T-helper 2 cell (primary cell): Measurements from ENCODE around the gene MAMDC2.

ENCODE experiments used
- DNase-seq, 5 experiments: peaks; one replicate each; pipeline versions ENCODE4 v3.0.0 to v3.0.0-alpha.2; 2012 to 2022

Gene MAMDC2

DNA sequence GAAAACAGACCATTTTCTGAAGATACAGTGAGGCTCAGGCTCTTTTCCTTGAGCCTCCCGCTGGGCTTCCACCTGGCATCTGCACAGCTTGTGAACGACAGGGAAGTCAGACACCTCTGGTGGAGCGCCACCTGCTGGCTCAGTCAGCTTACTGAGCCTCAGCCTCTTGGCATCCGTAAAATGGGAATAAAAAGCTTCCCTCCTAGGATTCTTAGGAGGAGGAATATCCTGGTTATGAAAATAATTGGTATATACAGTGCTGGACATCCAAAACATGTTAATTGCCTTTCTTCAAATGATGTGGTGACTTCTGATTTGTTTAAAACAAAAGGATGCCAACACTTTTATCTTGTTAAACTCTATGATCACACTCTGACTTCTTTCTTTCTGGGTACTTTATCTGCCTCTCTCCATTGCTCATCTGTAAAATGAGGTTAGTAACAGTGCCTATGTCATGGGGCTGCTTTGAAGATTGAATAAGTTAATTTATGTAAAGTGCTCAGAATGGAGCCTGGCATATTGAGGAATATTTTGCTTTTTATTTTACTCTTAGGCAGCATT lies 67.5 kb downstream of the MAMDC2 start:
- DNase-seq = peak in 4 of 5 experiments; percentile 10 to 38 (median 30)

DNA sequence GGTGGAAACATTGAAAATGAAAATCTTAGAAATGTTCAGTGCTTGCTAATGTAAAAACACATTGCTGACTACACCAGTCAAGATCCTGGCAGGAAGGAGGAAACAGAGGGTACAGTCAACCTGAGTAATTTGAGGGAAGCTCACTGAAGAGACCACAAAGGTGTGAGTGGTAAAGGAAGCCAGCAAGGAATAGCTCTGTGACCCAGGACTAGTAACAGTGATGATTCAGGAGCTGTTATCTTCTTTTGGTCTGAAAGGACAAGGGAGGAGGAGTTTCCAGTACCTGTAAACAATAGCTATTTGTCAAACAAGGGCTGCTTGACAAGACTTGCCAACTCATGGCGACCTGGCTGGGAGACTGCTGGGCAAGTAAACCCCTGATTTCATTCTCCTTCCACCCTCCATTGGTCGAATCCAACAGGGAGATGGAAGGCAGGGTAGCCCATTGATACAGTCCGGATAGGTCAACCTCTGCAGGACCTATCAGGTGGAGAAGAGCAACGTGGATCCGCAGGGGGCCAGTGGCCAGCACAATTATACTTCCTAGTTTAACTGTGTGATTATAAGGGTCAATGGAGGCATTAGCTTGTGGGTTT lies 68.1 kb downstream of the MAMDC2 start:
- no peak for DNase-seq

DNA sequence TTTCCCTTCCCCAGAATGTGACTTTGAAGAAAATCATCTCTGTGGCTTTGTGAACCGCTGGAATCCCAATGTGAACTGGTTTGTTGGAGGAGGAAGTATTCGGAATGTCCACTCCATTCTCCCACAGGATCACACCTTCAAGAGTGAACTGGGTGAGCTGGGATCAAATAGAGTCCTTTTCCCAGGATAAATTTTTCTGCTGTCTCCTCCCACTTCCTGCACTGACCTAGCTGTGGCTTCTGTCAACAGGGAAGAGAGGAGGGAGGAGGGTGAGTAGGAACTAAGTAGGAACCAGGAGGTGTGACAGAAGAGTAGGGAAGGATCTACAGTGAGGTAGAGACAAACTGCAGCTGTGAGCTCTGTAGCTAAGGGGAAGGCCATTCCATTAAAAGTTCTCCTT lies 69.3 kb downstream of the MAMDC2 start:
- DNase-seq = no peak

DNA sequence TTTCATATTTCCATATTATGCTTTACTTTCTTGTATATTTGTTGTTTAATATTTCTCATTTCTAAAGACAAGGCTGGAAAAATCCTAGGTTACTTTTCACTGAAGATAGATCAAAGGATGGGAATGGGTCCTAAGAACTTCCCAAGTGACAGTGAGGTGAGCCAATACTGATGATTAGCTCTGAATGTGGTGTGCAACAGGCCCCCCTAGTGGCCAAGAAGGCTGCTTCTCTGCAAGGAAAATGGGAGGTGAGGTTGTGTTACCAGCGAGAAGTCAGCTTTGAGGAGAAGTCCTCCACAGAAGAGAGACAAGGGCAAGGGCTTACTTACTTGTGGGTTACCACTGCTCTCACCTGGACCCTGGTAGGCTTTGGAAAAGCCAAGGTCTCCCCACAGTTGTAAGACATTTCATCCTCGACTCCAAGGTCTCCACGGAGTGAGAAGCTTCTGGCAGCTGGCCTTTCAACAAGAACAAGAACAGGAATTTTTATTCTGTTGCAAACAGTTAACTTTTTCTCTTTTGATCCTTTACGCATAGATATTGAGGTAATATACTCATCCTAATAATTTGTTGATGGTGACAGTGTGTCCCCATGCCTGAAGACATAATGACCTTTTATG lies 69.9 kb downstream of the MAMDC2 start:
- peak in 1 of 5 experiments; percentile 36 for DNase-seq

DNA sequence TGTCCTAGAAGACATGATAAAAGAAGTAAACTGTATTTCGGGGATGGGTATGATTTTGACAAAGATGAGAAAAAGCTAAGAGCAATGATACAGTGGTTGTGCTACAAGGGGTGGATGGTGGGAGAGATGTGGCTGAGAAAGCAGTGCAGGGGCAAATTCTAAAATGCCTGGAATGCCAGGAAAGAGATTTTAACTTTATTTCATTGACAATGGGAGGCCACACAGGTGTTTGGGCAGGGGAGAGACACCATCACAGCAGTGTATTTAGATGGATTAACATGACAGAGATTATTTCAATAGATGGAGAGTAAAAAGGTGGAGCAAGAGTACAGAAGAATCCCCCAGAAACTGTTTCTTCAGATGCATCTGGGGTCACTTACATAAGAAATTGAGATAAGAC lies 71.2 kb downstream of the MAMDC2 start:
- DNase-seq = no peak

DNA sequence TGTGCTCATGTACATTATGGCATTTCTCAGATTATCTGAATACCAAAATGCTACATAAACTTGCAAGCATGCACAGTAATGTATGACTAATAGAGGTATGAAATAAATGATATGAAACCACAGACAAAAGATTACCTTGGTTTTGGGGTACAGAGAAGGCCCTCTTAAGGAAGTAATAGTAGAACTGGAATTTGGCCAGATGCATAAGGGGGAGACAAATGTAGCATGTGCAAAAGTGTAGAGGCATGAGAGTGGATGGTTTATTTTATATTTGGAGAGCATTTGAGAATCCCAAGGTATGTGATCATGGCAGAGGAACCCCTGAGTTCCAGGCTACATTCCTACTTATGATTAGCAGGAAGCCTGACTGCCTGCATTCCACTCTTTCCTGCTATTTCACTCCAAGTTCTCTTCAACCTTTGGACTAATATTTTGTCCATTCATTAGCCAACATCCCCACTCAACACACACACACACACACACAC lies 74.2 kb downstream of the MAMDC2 start:
- DNase-seq = no peak

GRCh38 chr9:70119786-70120185 lies 76.1 kb downstream of the MAMDC2 start:
- no peak for DNase-seq

DNA sequence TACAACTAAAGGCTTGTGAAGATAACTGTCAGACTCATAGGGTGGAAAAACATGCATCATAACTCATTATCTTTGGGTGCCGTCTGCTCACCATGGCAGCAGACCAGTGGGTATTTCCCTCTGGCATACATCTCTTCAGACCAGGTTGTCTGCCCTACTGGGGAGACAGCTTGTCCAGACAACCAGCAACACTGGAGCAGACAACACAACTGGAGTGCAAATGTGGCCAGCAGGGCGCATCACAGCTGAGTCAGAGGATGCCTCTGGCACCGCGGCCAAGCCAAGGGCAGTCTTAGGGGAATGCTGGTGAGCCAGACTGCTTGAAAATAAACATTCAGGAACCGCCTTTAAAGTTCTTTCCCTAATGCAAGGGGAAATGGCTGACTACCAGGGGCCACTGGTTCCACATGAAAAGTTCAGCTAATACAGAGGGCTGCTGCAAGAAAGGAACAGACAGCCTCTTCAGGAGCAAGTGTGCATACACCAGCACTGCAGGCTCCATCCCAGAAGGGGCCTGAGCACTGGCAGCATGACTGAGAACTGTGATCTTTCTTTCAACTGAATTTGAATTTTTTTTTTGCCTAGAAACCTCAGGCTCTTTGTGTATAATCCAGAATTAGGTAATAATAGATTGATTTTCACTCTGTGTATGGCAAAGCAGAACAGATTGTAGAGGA lies 77.3 kb downstream of the MAMDC2 start:
- no peak for DNase-seq

GRCh38 chr9:70121818-70122436 lies 78.3 kb downstream of the MAMDC2 start:
- no peak for DNase-seq

DNA sequence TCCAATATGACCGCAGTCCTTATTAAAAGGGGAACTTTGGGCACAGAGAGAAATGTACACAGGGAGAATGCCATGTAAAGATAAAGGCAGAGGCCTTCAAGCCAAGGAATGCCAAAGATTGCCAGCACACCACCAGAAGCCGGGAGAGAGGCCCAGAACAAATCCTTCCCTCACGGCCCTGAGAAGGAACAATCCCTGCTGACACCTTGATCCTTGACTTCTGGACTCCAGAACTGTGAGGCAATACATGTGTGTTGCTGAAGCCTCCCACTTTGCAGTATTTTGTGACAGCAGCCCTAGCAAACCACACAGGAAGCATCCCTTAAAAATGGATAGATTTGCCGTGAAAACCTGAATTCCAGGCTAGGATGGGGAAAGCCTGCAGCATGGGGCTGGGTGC lies 80.0 kb downstream of the MAMDC2 start:
- no peak for DNase-seq

GRCh38 chr9:70125621-70126263 lies 82.1 kb downstream of the MAMDC2 start:
- no peak for DNase-seq

DNA sequence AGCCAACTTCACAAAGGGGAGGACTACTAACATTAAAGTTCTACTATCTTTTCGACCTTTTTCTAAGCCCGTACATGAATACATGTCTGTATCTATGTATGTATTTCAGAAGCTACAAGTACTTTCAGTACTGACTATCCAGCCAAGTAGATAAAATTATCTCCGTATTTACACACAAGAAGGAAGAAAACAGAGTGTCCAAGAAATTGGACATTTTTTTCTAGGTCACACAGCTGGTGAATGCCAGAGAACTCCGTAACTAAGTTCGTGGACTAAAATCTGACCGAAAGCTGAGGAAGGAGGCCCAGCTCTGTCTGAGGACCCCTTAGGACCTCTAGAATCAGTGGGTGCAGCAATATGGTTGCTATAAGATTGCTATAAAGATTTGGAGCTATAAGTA lies 83.4 kb downstream of the MAMDC2 start:
- DNase-seq = no peak

DNA sequence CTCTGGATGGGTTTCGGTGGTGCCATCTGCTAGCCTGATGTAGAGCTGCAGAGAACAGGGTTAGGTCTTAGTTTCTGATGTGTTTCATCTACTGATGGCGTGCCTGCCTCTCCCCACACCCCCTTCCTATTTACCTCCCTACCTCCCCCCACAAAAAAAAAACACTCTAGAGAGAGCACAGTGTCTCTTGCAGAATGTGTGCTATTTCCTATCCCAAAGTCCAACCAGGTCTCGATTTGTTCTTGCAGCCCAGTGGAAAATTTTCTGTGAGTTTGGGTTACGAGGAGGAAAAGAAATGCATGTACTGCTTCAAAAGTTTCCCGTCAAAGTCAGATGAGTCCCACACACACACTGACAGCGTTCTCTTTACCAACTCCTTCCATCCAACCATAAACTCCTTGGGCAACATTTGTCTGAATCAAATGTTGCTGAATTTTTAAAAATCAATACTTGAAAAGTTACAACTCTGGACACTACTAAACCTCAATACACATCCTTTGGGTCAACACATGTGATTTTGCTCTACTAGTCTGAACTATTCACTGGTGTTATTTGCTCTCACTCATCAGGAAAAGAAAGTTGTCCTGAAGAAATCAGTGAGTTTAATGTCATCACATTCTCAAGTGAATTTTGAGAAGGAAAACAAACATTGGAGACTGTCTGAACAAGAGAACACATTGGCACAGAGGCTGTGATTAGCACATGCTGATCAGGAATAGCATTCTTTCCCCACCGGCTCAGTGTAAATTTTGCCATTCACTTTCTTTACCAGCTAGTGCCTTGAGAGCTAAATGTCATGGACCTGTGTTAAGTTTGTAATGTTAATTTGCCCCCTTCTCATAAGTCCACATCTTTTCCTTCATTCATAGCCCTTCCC lies 84.1 kb downstream of the MAMDC2 start:
- DNase-seq = no peak

- no peak for DNase-seq
Observed at GRCh38 chr9:70130266-70130665, 86.6 kb downstream of the MAMDC2 start.

DNA sequence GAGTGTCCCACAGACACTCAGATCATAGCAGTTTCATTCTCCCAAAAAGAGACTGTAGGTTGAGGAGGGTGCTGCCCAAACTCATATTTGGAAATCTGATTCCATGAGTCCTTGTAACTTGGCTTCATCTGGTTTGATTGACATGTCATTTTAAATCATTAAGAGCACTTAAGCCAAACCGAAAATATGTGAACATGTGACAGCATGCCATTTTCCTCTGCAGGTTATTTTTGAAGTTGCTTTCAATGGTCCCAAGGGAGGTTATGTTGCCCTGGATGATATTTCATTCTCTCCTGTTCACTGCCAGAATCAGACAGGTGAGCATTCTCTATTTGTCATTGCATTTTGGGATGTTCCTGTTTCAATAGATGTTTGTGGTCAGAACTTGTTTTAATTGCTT lies 87.6 kb downstream of the MAMDC2 start:
- no peak for DNase-seq

GRCh38 chr9:70133253-70134208 lies 89.9 kb downstream of the MAMDC2 start:
- DNase-seq = no peak

DNA sequence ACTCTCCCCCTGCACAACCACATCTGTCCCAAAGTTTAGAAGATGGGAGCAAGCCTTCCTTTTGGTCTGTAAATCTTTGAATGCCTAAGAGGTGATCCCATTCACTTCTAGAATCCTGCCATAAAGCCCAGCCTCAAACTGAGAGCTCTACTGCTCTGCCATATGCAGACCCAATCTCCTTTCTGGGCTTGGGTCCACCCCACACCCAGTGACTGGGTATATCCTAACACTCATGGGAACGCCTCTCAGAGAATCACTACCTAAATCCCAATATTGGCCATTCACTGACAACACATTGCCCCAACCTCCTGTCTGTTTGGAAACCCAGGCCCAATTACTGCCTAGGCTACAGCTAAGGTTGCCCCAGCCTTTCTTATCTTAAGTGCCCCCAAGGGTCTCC lies 90.7 kb downstream of the MAMDC2 start:
- DNase-seq = no peak

GRCh38 chr9:70135176-70135575 lies 91.5 kb downstream of the MAMDC2 start:
- no peak for DNase-seq

DNA sequence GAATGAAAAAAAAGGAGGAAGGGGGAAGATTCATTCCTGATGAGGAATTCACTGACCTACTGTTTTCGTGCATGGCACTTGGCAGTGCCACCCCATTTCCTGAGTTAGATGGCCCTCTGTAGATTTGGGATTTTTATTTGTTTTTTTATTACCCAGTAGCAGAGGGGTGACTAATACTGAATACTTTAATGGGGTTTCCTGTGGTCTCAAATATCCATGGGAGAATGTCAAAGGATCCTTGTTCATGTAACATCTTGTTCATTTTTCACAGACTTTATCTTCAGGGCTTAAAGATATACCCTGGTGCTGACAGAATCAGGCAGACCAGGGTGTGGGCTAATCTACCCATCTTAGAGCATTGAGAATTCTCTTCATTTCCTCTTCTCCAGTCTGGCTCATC lies 93.0 kb downstream of the MAMDC2 start:
- no peak for DNase-seq

- DNase-seq = no peak
Observed at GRCh38 chr9:70137577-70137976, 93.9 kb downstream of the MAMDC2 start.

DNA sequence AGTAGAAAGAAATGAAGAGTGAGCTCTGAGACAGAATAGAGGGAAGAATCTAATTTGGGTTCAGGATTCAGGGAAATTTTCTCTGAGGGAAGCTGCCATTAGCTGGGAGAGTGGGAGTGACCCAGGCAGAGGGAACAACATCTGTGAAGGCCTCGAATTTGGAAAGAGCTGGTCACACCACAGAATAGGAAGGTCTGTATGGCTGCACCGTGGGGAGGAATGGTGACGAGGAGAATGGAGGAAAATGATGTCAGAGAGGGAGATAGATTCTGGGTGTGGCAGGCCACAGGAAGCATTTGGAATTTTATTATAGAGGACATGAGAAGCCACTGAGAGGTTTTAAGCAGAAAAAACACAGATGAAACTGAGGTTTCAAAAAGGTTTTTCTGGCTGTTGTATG lies 98.5 kb downstream of the MAMDC2 start:
- no peak for DNase-seq
